Loucy (cell line): ENCODE measurements around the gene PYGM.

Experiments
- H2AFZ ChIP-seq: fragments of 200-600 bp; sonication (generic); 2 replicates; pipeline ENCODE4 v1.6.0; 2016; ENCODE audit warnings: antibody characterized with exemption, mild to moderate bottlenecking, low read length, moderate library complexity
- H3F3A ChIP-seq: fragments of 200-600 bp; 2 replicates; pipeline ENCODE4 v1.6.0; 2016; ENCODE audit warnings: antibody characterized with exemption, low read depth, mild to moderate bottlenecking
- H3K27me3 ChIP-seq: fragments of 200-600 bp; sonication (generic); 2 replicates; pipeline ENCODE4 v1.6.1; 2014; ENCODE audit warnings: low read length, mild to moderate bottlenecking; ENCODE audit not compliant: insufficient read depth, poor library complexity, severe bottlenecking
- H3K36me3 ChIP-seq: fragments of 200-600 bp; sonication (generic); 2 replicates; pipeline ENCODE4 v1.6.1; 2016; ENCODE audit warnings: low read length; ENCODE audit not compliant: insufficient read depth
- H3K4me1 ChIP-seq: fragments of 200-600 bp; sonication (generic); 2 replicates; pipeline ENCODE4 v1.5.1; 2014; ENCODE audit warnings: low read length, mild to moderate bottlenecking; ENCODE audit not compliant: insufficient read depth, poor library complexity, severe bottlenecking
- H3K4me2 ChIP-seq: fragments of 200-600 bp; sonication (generic); 2 replicates; pipeline ENCODE4 v1.6.0; 2014; ENCODE audit warnings: antibody characterized with exemption, low read length, low read depth, mild to moderate bottlenecking; ENCODE audit not compliant: poor library complexity, severe bottlenecking
- H3K4me3 ChIP-seq: fragments of 200-600 bp; sonication (generic); 2 replicates; pipeline ENCODE4 v1.5.1; 2014; ENCODE audit warnings: low read length, mild to moderate bottlenecking, mixed read lengths; ENCODE audit not compliant: poor library complexity, severe bottlenecking
- H3K79me2 ChIP-seq: fragments of 200-600 bp; sonication (generic); 2 replicates; pipeline ENCODE4 v1.6.1; 2014; ENCODE audit warnings: low read length; ENCODE audit not compliant: insufficient read depth
- H3K9ac ChIP-seq: fragments of 200-600 bp; sonication (generic); 2 replicates; pipeline ENCODE4 v1.6.0; 2014; ENCODE audit warnings: mild to moderate bottlenecking, low read depth, low read length, moderate library complexity; ENCODE audit not compliant: poor library complexity, severe bottlenecking
- H3K9me2 ChIP-seq: fragments of 200-600 bp; sonication (generic); replicated peaks from 2 replicates; pipeline ENCODE4 v1.6.1; 2016; ENCODE audit warnings: low read depth, low read length, mixed read lengths
- H3K9me3 ChIP-seq: fragments of 200-600 bp; sonication (generic); 2 replicates; pipeline ENCODE4 v1.6.1; 2014; ENCODE audit warnings: mild to moderate bottlenecking, antibody characterized with exemption, low read length, low read depth; ENCODE audit not compliant: insufficient read depth
- H4K20me1 ChIP-seq: fragments of 200-600 bp; sonication (generic); 2 replicates; pipeline ENCODE4 v1.6.0; 2014; ENCODE audit warnings: antibody characterized with exemption, low read length, mild to moderate bottlenecking; ENCODE audit not compliant: insufficient read depth, poor library complexity, severe bottlenecking
- CTCF ChIP-seq: fragments of 200-600 bp; sonication (generic); conservative IDR thresholded peaks from 2 replicates; pipeline ENCODE4 v1.5.1; 2014; ENCODE audit warnings: mild to moderate bottlenecking, antibody characterized with exemption, low read length
- EZH2phosphoT487 ChIP-seq: fragments of 200-600 bp; IDR thresholded peaks from 2 replicates; pipeline ENCODE4 v1.6.1; 2018; ENCODE audit warnings: antibody characterized with exemption, mild to moderate bottlenecking, moderate library complexity, borderline replicate concordance

The PYGM gene

GRCh38 chr11:64720640-64721358 is 39.0 kb downstream of the PYGM start:
- no peaks in the 10 kb centered on the region for H3K9me2 ChIP-seq
- H3F3A ChIP-seq = no peaks in the 10 kb centered on the region
- no peaks in the 10 kb centered on the region for H3K79me2 ChIP-seq
- H3K36me3 ChIP-seq = no peaks in the 10 kb centered on the region
- no peak overlapping the region for H3K4me2 ChIP-seq
- no peaks in the 10 kb centered on the region for H3K9me3 ChIP-seq
- no peaks in the 10 kb centered on the region for H3K27me3 ChIP-seq
- TF ChIP-seq EZH2phosphoT487 (no peak), CTCF (no peak)
- peaks cover 18% of the 10 kb centered on the region for H3K4me1 ChIP-seq
- no peaks in the 10 kb centered on the region for H4K20me1 ChIP-seq
- no peak overlapping the region for H2AFZ ChIP-seq
- no peak overlapping the region for H3K9ac ChIP-seq
- no peak overlapping the region for H3K4me3 ChIP-seq

- peaks cover 18% of the 10 kb centered on the region for H3K4me1 ChIP-seq
- no peaks in the 10 kb centered on the region for H4K20me1 ChIP-seq
- no peak overlapping the region for H2AFZ ChIP-seq
- no peaks in the 10 kb centered on the region for H3F3A ChIP-seq
- no peaks in the 10 kb centered on the region for H3K27me3 ChIP-seq
- no peaks in the 10 kb centered on the region for H3K79me2 ChIP-seq
- H3K4me3 ChIP-seq = no peak overlapping the region
- H3K36me3 ChIP-seq = no peaks in the 10 kb centered on the region
- no peak overlapping the region for H3K9ac ChIP-seq
- no peak overlapping the region for H3K4me2 ChIP-seq
- no peaks in the 10 kb centered on the region for H3K9me2 ChIP-seq
- no peak for TF ChIP-seq CTCF
- no peak for TF ChIP-seq EZH2phosphoT487
- no peaks in the 10 kb centered on the region for H3K9me3 ChIP-seq
These were observed 39.6 kb downstream of the PYGM start for GRCh38 chr11:64720167-64720566.

GRCh38 chr11:64719406-64719805 is 40.4 kb downstream of the PYGM start:
- Histone ChIP-seq H3K79me2 (no peaks in the 10 kb centered on the region), H3K36me3 (no peaks in the 10 kb centered on the region), H3K4me2 (no peak overlapping the region), H2AFZ (no peak overlapping the region), H3K9ac (no peak overlapping the region), H3K9me3 (no peaks in the 10 kb centered on the region), H3K9me2 (no peaks in the 10 kb centered on the region), H3K4me3 (no peak overlapping the region), H3K4me1 (peaks cover 13% of the 10 kb centered on the region), H4K20me1 (no peaks in the 10 kb centered on the region), H3F3A (no peaks in the 10 kb centered on the region), H3K27me3 (no peaks in the 10 kb centered on the region)
- TF ChIP-seq CTCF (no peak), EZH2phosphoT487 (no peak)
